H1 (cell line): Measurements from ENCODE around the gene GNS. TPM values are rescaled to one million over a fixed set of nuclear protein-coding genes. Genes with fewer than 3 reads are reported as not detected.

ENCODE experiments used
- MAX ChIP-seq: IDR thresholded peaks from 2 replicates; pipeline ENCODE4 v1.6.1; 2012; ENCODE audit warnings: inconsistent platforms
- PHF8 ChIP-seq: fragments of 200-600 bp; sonication (generic); conservative IDR thresholded peaks from 2 replicates; pipeline ENCODE4 v1.7.1; 2012; ENCODE audit warnings: low read depth, mild to moderate bottlenecking, inconsistent platforms, low read length, moderate library complexity
- POLR2AphosphoS5 ChIP-seq: IDR thresholded peaks from 2 replicates; pipeline ENCODE4 v1.6.1; 2011; ENCODE audit warnings: low read depth, low read length
- SIN3A ChIP-seq, 2 experiments: IDR thresholded peaks in 1 of 2; conservative IDR thresholded peaks in 1 of 2; 2 replicates each; pipeline ENCODE4 v1.6.1; 2011 to 2012; ENCODE audit warnings: low read length in 2 of 2, improper control_type of control experiment in 1 of 2, low read depth in 1 of 2, mild to moderate bottlenecking in 1 of 2
- SIX5 ChIP-seq: IDR thresholded peaks from 2 replicates; pipeline ENCODE4 v1.6.1; 2011; ENCODE audit warnings: mild to moderate bottlenecking, low read depth, low read length
- polyA plus RNA-seq, 7 experiments: library from polyadenylated mRNA; depleted of rRNA in 3 of 7; stranded (reverse) in 5 of 7; unstranded in 2 of 7; fragments of >200 nt in 5 of 7; fragments of 200-250 nt in 2 of 7; gene quantifications; 1 replicate in 5 of 7; 2 replicates in 1 of 7; 4 replicates in 1 of 7; pipeline versions ENCODE4 v1.2.1 to v1.2.3, GENCODE V29; 2011 to 2013; ENCODE audit warnings: missing spikeins in 2 of 7, mixed read lengths in 2 of 7
- total RNA-seq: library from RNA; stranded (reverse); fragmentation: NEBNext Ultra II Directional; extraction: Animal tissue kit (Norgen Biotek cat#: 25700); gene quantifications from 2 replicates; pipeline ENCODE4 v1.2.1, GENCODE V29; 2021

The GNS gene
- total and polyA plus RNA-seq, 2 of the 8 experiments (the other 6 are each of a cell fraction or from before 2014, with no cell fraction given) = 16.0 to 28.5 TPM

- TF ChIP-seq MAX (no peak), SIX5 (no peak), PHF8 (no peak), POLR2AphosphoS5 (no peak), SIN3A (conservative IDR thresholded peaks at IDR 0.05 in 1 of 2, IDR thresholded peaks at IDR 0.05 in 1 of 2; ENCODE audit: low read depth in 1 of 2, low read length in 2 of 2) (no peak)
Observed at GRCh38 chr12:64724201-64724745, 34.9 kb downstream of the GNS start (continued).
